IMR-90 (cell line): Measurements from ENCODE around the gene BPIFB2. TPM values are rescaled to one million over a fixed set of nuclear protein-coding genes. Genes with fewer than 3 reads are reported as not detected.

Experiments used
- ATAC-seq: fragments of 200-7000 bp; cut with Tn5 transposase; 2 replicates; pipeline ENCODE4 v1.9.1; 2020; ENCODE audit warnings: low read depth, mild to moderate bottlenecking, moderate library complexity
- BruUV-seq: library from RNA; stranded (reverse); fragments of 400-500 nt; replicated peaks from 2 replicates; lab custom pipeline; 2021; lab: Mats Ljungman, UMichigan
- CTCF ChIA-PET: fragments of 300-600 bp; formaldehyde crosslinking; extraction: SDS; loops from one replicate; lab custom pipeline; 2021; ENCODE audit warnings: antibody characterized with exemption; lab: Yijun Ruan, JAX
- POLR2A ChIA-PET: fragments of 300-600 bp; sonication (Branson Sonifier 250); formaldehyde crosslinking; loops from one replicate; lab custom pipeline; 2022; ENCODE audit warnings: antibody characterized with exemption; ENCODE audit not compliant: unreplicated experiment; lab: Charles Lee
- DNase-seq: peaks from one replicate; pipeline ENCODE4 v3.0.0; 2013
- H2AFZ ChIP-seq: replicated peaks from 2 replicates; pipeline ENCODE3; 2013; ENCODE audit warnings: low read length, mild to moderate bottlenecking; ENCODE audit not compliant: poor library complexity
- H2AK5ac ChIP-seq: 2 replicates; pipeline ENCODE4 v1.6.1; 2013; ENCODE audit warnings: low read depth, low read length, inconsistent platforms
- H2AK9ac ChIP-seq: replicated peaks from 2 replicates; pipeline ENCODE3; 2013; ENCODE audit warnings: mild to moderate bottlenecking, low read depth, low read length, moderate library complexity; ENCODE audit not compliant: poor library complexity
- H2BK120ac ChIP-seq: 2 replicates; pipeline ENCODE4 v1.6.1; 2013; ENCODE audit warnings: low read depth, low read length, inconsistent platforms
- H2BK15ac ChIP-seq: 3 replicates; pipeline ENCODE4 v1.6.1; 2013; ENCODE audit warnings: low read depth, low read length, inconsistent platforms
- H2BK20ac ChIP-seq: 2 replicates; pipeline ENCODE4 v1.6.1; 2013; ENCODE audit warnings: low read depth, mild to moderate bottlenecking, inconsistent platforms, low read length, moderate library complexity
- H2BK5ac ChIP-seq: 2 replicates; pipeline ENCODE4 v1.6.1; 2013; ENCODE audit warnings: mild to moderate bottlenecking, low read depth, low read length, inconsistent platforms; ENCODE audit not compliant: poor library complexity, severe bottlenecking
- H3K14ac ChIP-seq: replicated peaks from 2 replicates; pipeline ENCODE4 v1.6.1; 2013; ENCODE audit warnings: low read depth, low read length, inconsistent platforms
- H3K18ac ChIP-seq: 2 replicates; pipeline ENCODE4 v1.6.1; 2013; ENCODE audit warnings: low read depth, low read length, control low read depth
- H3K23ac ChIP-seq: 2 replicates; pipeline ENCODE4 v1.6.1; 2013; ENCODE audit warnings: low read depth, low read length, inconsistent platforms
- H3K27ac ChIP-seq: 2 replicates; pipeline ENCODE4 v1.5.1; 2013; ENCODE audit warnings: mild to moderate bottlenecking, control low read depth, low read length; ENCODE audit not compliant: insufficient read depth
- H3K27me3 ChIP-seq: 2 replicates; pipeline ENCODE4 v1.6.1; 2013; ENCODE audit warnings: low read length; ENCODE audit not compliant: control insufficient read depth, insufficient read depth
- H3K36me3 ChIP-seq: 2 replicates; pipeline ENCODE4 v1.6.1; 2013; ENCODE audit warnings: low read length, mixed read lengths; ENCODE audit not compliant: control insufficient read depth, insufficient read depth
- H3K4ac ChIP-seq: 2 replicates; pipeline ENCODE4 v1.6.1; 2013; ENCODE audit warnings: low read depth, low read length, inconsistent platforms
- H3K4me1 ChIP-seq: 2 replicates; pipeline ENCODE4 v1.6.1; 2013; ENCODE audit warnings: low read length, mixed read lengths; ENCODE audit not compliant: control insufficient read depth, insufficient read depth
- H3K4me2 ChIP-seq: 2 replicates; pipeline ENCODE4 v1.6.1; 2013; ENCODE audit warnings: low read depth, mild to moderate bottlenecking, control low read depth, low read length, moderate library complexity
- H3K4me3 ChIP-seq: 2 replicates; pipeline ENCODE4 v1.5.1; 2013; ENCODE audit warnings: low read depth, mild to moderate bottlenecking, control low read depth, low read length, moderate library complexity; ENCODE audit not compliant: insufficient read depth
- H3K56ac ChIP-seq: 2 replicates; pipeline ENCODE4 v1.6.1; 2013; ENCODE audit warnings: low read length, inconsistent platforms; ENCODE audit not compliant: insufficient read depth; ENCODE audit errors: extremely low read depth
- H3K79me1 ChIP-seq, 2 experiments: 2 replicates each; pipeline ENCODE4 v1.6.1; 2013; ENCODE audit warnings: low read length in 2 of 2, inconsistent platforms in 1 of 2, low read depth in 1 of 2
- H3K9ac ChIP-seq: 2 replicates; pipeline ENCODE4 v1.6.1; 2013; ENCODE audit warnings: low read depth, low read length, control low read depth
- H3K9me1 ChIP-seq: 2 replicates; pipeline ENCODE4 v1.6.1; 2013; ENCODE audit warnings: low read length, inconsistent platforms; ENCODE audit not compliant: insufficient read depth
- H3K9me3 ChIP-seq: 2 replicates; pipeline ENCODE4 v1.6.1; 2013; ENCODE audit warnings: low read length; ENCODE audit not compliant: control insufficient read depth, insufficient read depth
- H4K20me1 ChIP-seq: 2 replicates; pipeline ENCODE4 v1.6.1; 2013; ENCODE audit warnings: low read length, inconsistent platforms; ENCODE audit not compliant: insufficient read depth
- H4K5ac ChIP-seq: 2 replicates; pipeline ENCODE4 v1.6.1; 2013; ENCODE audit warnings: mild to moderate bottlenecking, low read depth, low read length, control low read depth
- H4K8ac ChIP-seq, 2 experiments: 2 replicates each; pipeline ENCODE4 v1.6.1; 2013; ENCODE audit warnings: low read depth in 2 of 2, low read length in 2 of 2, control low read depth in 1 of 2, inconsistent platforms in 1 of 2
- H4K91ac ChIP-seq: 2 replicates; pipeline ENCODE4 v1.6.1; 2013; ENCODE audit warnings: low read depth, low read length, inconsistent platforms; ENCODE audit not compliant: insufficient read depth
- RCOR1 ChIP-seq: IDR thresholded peaks from 2 replicates; pipeline ENCODE4 v1.6.1; 2012; ENCODE audit warnings: mild to moderate bottlenecking, low read length, improper control_type of control experiment; ENCODE audit not compliant: insufficient replicate concordance
- SMC3 ChIP-seq: fragments of 150-350 bp; IDR thresholded peaks from 2 replicates; pipeline ENCODE4 v1.6.1; 2016; ENCODE audit warnings: low read depth, mild to moderate bottlenecking, antibody characterized with exemption, low read length, moderate library complexity
- dilution Hi-C: fragments of 300-500 bp; cut with HindIII; formaldehyde crosslinking; loops from one replicate; pipeline ENCODE4 v1.14.3; 2018; ENCODE audit warnings: low sequenced_read_pairs; ENCODE audit not compliant: unreplicated experiment
- in situ Hi-C: fragments of 300-500 bp; cut with MboI; formaldehyde crosslinking; loops from 3 replicates; pipeline ENCODE4 v1.14.3; 2019; ENCODE audit warnings: low sequenced_read_pairs, inconsistent platforms, mixed read lengths
- intact Hi-C: fragments of 100-400 bp; cut with micrococcal nuclease; formaldehyde crosslinking; loops from 2 replicates; pipeline ENCODE4 v1.10.0; 2022
- polyA plus RNA-seq, 3 experiments: library from polyadenylated mRNA; depleted of rRNA; stranded (reverse); fragments of >200 nt; gene quantifications; 2 replicates each; pipeline ENCODE4 v1.2.3, GENCODE V29; 2012; ENCODE audit warnings: low replicate concordance in 1 of 3
- total RNA-seq: library from RNA; depleted of rRNA; stranded (reverse); fragments of >200 nt; gene quantifications from 2 replicates; pipeline ENCODE4 v1.2.3, GENCODE V29; 2012

BPIFB2 gene
- total and polyA plus RNA-seq, 2 of the 4 experiments (the other 2 are of a cell fraction) = not detected

DNA sequence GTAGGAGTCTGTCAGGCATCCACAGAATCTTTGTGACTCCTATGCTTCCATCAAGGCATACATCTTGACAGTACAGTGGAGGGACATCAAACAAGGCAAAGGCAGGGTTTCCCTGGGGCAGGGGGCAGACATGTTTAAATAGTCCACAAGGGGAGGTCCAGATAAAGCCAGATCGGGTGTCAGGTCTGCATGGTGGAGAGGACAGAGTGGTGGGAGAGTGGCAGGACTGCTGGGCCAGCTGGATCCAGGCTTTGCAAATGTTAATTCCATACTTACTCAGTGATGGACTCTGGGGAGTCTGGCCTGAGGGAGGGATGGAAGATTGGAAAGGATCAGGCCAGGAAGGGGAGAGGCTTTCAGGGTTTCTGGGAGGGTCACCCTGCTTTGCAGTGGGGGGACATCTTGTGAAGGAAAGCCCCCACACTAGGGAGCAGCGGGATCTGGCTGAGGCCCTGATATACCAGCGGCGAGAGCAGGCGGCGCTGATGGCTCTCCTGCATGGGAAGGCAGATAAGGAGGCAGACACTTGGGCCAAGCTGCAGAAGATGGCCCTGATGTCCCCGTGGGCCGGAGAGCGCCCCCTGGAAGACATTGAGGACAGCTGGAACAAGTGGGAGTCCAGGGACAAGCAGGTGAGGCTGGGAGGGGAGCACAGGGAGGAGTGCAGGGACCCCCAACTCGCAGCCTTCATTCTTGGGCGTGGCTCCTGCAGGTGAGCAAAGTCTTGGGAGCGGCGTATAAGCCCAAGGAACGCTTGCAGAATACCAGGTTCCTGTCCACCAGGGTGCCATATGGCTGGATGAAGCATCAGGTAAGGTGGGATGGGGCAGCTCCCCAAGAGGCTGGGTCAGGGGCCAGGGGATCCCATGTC, 47.9 kb upstream of the BPIFB2 start (continued):
- TF ChIP-seq RCOR1 = no peak

DNA sequence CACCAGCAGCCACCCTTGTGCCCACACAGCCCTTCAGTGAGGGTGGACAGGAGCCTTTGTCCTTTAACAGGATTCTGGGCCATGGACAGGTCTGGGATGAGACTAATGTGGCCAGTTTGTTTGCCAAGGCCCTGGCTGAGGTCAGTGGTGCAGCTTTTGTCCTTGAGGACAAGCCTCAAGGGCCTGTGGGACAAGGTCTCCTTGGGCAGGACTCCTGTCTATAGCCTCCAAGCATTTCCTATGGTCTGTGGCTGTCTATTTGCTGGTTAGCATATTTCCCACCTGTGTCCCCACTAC, 47.3 kb upstream of the BPIFB2 start:
- Histone ChIP-seq H3K4ac (no peak overlapping the region), H3K23ac (no peak overlapping the region), H3K4me1 (no peaks in the 10 kb centered on the region), H3K27me3 (peaks cover 3% of the 10 kb centered on the region; the same call in 1 of the 2 replicates), H2AK5ac (no peak overlapping the region), H3K9me3 (peaks cover 6% of the 10 kb centered on the region), H4K91ac (no peak overlapping the region), H3K14ac (no peak overlapping the region), H3K36me3 (no peaks in the 10 kb centered on the region), H2BK120ac (no peak overlapping the region), H2BK15ac (no peak overlapping the region), H3K9me1 (no peaks in the 10 kb centered on the region), H3K18ac (no peak overlapping the region), H3K4me3 (no peak overlapping the region), H4K20me1 (no peaks in the 10 kb centered on the region), H3K56ac (no peak overlapping the region), H3K9ac (no peak overlapping the region), H2BK5ac (no peak overlapping the region), H3K79me1 (no peaks in the 10 kb centered on the region), H3K27ac (no peak overlapping the region), H2BK20ac (no peak overlapping the region), H2AK9ac (no peak overlapping the region), H2AFZ (no peak overlapping the region), H4K5ac (no peak overlapping the region), H4K8ac (no peak overlapping the region), H3K4me2 (no peak overlapping the region)
- dilution Hi-C loops (no loop called here), intact Hi-C loops (no loop called here), in situ Hi-C loops (no loop called here)
- ATAC-seq = no peak
- no peak for TF ChIP-seq SMC3
- CTCF ChIA-PET = no interaction called here
- DNase-seq = no peak
- BruUV-seq = no TSS peak
- POLR2A ChIA-PET = no interaction called here
